Muscle layer of colon (tissue), 2 donors: ENCODE data around the gene ACACA.

ENCODE experiments used
- H3K27ac ChIP-seq: one replicate; pipeline ENCODE4 v1.7.0; 2013; ENCODE audit warnings: low read depth, mild to moderate bottlenecking, low read length, moderate library complexity
- H3K27me3 ChIP-seq, 2 donors: one replicate each; pipeline ENCODE4 v1.7.0; 2013; ENCODE audit warnings: low read length in 2 of 2, mild to moderate bottlenecking in 2 of 2; ENCODE audit not compliant: insufficient read depth in 2 of 2, control insufficient read depth in 1 of 2
- H3K36me3 ChIP-seq: one replicate; pipeline ENCODE4 v1.7.0; 2013; ENCODE audit warnings: mild to moderate bottlenecking, low read length; ENCODE audit not compliant: insufficient read depth
- H3K4me1 ChIP-seq: one replicate; pipeline ENCODE4 v1.7.0; 2013; ENCODE audit warnings: mild to moderate bottlenecking, low read length; ENCODE audit not compliant: insufficient read depth
- H3K4me3 ChIP-seq, 2 donors: one replicate each; pipeline ENCODE4 v1.7.0; 2013; ENCODE audit warnings: low read length in 2 of 2, low read depth in 1 of 2, mild to moderate bottlenecking in 1 of 2, moderate library complexity in 1 of 2
- H3K9ac ChIP-seq: one replicate; pipeline ENCODE4 v1.7.0; 2013; ENCODE audit warnings: low read length
- H3K9me3 ChIP-seq: one replicate; pipeline ENCODE4 v1.7.0; 2013; ENCODE audit warnings: mild to moderate bottlenecking, low read length
- donor health status: abdominal sarcoma.
- donor health status: Adenocarcinoma of cecum.

The ACACA gene

DNA sequence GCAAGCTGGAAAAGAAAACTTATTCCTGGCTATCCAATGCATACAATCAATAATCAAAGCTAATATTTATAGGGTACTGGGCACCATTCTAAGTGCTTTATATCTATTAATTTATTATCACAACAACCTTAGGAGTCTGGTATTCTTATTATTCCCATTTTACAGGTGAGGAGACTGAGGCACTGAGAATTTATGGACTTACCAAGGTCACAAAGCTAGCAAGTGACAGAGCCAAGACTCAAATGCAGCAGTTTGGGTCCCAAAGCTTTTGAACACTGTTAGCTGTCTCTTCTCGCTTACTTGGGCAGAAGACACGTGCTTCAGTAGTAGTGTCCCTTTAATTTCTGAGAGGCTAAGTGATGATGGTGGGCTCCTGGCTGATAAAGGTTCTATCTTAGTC lies 305.3 kb downstream of the ACACA start:
- Histone ChIP-seq H3K4me1 (no peaks in the 10 kb centered on the region), H3K36me3 (peaks cover 15% of the 10 kb centered on the region), H3K9me3 (no peaks in the 10 kb centered on the region), H3K9ac (no peak overlapping the region), H3K4me3 (no peak overlapping the region), H3K27me3 (no peaks in the 10 kb centered on the region), H3K27ac (no peak overlapping the region)

DNA sequence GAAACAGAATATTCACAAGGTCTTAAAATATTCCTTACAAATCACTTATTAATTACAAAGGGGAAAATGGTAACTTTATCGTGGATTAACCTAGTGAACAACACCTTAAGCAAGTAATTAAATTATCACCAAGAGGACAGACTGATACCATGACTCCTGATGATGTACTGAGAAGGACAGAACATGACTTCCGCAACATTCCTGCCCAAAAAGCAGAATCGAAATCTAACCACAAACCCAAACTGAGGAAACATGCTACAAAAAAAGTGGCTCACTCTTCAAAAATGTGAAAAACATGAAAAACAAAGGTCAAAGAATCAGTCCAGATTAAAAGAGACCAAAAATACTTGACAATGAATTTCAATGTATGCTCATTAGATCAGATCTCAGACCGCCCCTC lies 306.4 kb downstream of the ACACA start:
- Histone ChIP-seq H3K4me1 (no peaks in the 10 kb centered on the region), H3K9ac (no peak overlapping the region), H3K9me3 (no peaks in the 10 kb centered on the region), H3K36me3 (peaks cover 20% of the 10 kb centered on the region), H3K27ac (no peak overlapping the region), H3K27me3 (no peaks in the 10 kb centered on the region), H3K4me3 (no peak overlapping the region)

DNA sequence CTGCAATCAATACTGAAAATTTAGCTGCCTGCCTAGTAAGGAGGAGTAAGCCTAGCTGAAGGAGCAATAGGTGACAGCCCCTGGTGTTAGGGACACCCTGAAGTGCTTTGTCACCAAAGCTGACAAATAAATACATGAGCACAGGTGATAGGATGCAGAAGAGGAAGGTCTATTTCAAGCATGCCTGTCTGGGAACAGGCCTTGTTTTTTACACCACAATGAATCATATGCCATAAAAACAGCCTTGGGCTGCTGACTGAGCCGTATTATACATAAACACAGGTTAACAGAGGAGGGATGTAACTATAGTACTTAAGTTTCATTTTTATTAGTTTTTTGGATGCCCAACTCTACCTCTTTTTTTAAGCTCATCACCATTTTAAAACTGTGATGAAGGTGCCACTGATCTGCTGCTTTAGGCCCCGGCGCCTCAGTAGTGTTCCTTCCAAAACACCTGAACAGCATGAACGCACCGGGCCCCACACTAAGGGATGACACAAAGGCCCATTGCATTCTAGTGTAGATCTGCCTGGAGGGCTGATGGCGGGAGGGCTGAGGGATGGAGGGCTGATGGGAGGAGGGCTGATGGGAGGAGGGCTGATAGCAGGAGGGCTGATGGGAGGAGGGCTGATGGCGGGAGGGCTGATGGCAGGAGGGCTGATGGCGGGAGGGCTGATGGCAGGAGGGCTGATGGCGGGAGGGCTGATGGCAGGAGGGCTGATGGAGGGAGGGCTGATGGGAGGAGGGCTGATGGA lies 307.5 kb downstream of the ACACA start:
- H3K27me3 ChIP-seq: no peaks in the 10 kb centered on the region
- no peaks in the 10 kb centered on the region for H3K9me3 ChIP-seq
- H3K27ac ChIP-seq: no peak overlapping the region
- peaks cover 5% of the 10 kb centered on the region for H3K4me1 ChIP-seq
- H3K9ac ChIP-seq: no peak overlapping the region
- no peak overlapping the region for H3K4me3 ChIP-seq
- H3K36me3 ChIP-seq: peaks cover 20% of the 10 kb centered on the region

DNA sequence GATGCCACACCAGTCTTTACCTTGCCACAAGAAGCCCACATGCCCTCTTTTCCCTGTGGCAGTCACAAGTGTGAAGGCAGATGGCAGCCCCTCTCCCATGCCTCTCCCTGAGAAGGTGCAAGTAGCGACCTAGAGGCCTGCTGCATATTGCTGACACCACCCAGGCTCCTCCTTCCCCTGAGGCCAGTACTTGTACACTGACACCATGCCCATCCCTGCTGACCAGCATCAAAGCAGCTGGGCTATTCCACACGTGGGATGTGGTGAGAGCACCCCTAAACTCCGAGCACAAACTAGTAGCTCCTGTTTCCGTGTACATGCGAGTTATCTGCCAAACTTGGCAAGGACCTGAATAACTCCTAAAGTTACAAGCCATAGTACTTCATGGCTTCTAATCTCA lies 308.5 kb downstream of the ACACA start:
- no peaks in the 10 kb centered on the region for H3K27me3 ChIP-seq
- no peaks in the 10 kb centered on the region for H3K9me3 ChIP-seq
- H3K36me3 ChIP-seq: peaks cover 20% of the 10 kb centered on the region
- no peak overlapping the region for H3K4me3 ChIP-seq
- H3K9ac ChIP-seq: no peak overlapping the region
- H3K4me1 ChIP-seq: peaks cover 9% of the 10 kb centered on the region
- H3K27ac ChIP-seq: no peak overlapping the region

DNA sequence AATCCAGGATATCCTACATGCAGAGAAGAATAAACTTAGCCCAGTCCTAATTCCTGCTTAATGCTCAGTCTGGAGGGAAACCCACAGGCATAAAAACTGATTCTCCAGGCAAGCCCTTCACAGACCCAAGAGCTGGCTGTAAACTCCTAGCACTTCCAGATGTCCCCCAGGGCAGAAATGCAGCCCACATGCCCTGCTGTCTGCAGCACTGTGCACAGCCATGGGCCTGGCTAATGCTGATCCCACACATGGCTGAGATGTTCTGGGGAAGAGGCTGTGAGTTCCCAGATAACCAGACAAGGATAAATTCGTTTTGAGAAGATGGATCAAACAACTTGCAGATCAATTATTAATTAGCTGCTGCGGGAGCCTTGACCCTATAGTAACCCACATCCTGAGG lies 309.5 kb downstream of the ACACA start:
- Histone ChIP-seq H3K27me3 (no peaks in the 10 kb centered on the region), H3K4me3 (no peak overlapping the region), H3K36me3 (peaks cover 20% of the 10 kb centered on the region), H3K9me3 (no peaks in the 10 kb centered on the region), H3K4me1 (peaks cover 9% of the 10 kb centered on the region), H3K9ac (no peak overlapping the region), H3K27ac (no peak overlapping the region)

DNA sequence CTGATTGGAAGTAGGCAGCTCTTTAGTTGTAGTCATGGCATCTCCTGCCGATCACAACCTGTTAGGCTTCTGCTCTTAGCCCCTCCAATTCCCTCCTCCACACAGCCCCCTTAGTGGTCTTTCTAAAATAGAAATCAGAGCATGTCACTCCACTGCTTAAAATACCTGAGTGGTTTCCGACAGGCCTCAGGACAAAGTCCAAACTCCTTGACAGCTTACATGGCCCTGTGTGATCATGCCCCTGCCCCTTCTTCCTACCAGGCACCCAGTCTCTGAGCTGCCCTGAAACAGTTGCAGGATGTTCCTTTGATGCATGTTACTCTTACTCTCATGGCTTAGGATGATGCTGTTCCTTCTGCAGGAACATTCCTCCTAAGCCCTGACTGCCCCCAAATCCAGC lies 310.6 kb downstream of the ACACA start:
- no peaks in the 10 kb centered on the region for H3K27me3 ChIP-seq
- H3K36me3 ChIP-seq: peaks cover 20% of the 10 kb centered on the region
- H3K4me1 ChIP-seq: peaks cover 12% of the 10 kb centered on the region
- H3K9ac ChIP-seq: no peak overlapping the region
- H3K4me3 ChIP-seq: no peak overlapping the region
- H3K9me3 ChIP-seq: no peaks in the 10 kb centered on the region
- no peak overlapping the region for H3K27ac ChIP-seq

DNA sequence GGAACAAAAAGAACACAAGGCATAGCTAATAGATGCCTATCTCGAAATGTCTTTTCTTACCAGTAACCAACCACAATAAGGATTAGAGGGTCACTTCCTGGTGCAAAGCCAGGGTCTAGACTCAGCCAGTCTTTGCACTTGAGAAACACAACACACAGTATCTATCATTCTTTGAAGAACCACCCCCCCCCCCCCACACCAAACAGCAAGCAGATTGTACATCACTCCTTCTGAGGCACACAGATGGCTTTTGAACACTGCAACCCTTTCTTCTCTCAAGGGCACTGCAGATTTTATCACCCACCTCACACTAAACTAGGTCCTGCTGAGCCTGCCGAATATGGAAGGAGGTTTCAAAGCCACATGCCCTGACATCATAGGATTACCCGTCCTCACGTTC lies 312.2 kb downstream of the ACACA start:
- no peak overlapping the region for H3K27ac ChIP-seq
- no peaks in the 10 kb centered on the region for H3K27me3 ChIP-seq
- H3K9ac ChIP-seq: no peak overlapping the region
- H3K36me3 ChIP-seq: peaks cover 20% of the 10 kb centered on the region
- peaks cover 29% of the 10 kb centered on the region for H3K4me1 ChIP-seq
- no peaks in the 10 kb centered on the region for H3K9me3 ChIP-seq
- H3K4me3 ChIP-seq: no peak overlapping the region

DNA sequence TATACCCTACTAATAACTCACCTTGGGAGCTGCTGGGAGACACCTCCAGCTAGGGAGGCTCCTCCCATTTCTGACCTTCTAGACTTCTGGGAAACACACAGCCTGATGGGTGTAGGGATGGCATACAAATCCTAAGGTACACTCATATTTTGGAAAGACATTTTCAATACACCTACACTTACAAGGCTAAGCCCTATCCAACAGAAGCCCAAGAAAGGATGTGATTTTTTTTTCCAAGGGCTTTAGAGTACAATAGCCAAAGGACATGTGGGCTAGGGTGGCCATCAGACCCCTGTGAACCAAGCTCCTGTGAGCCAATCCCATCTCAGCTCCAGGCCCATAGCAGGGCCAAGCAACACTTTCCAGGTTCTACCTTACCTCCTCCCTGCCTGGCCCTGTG lies 313.9 kb downstream of the ACACA start:
- Histone ChIP-seq H3K36me3 (peaks cover 21% of the 10 kb centered on the region), H3K27ac (no peak overlapping the region), H3K9ac (no peak overlapping the region), H3K27me3 (no peaks in the 10 kb centered on the region), H3K4me1 (peaks cover 31% of the 10 kb centered on the region), H3K9me3 (no peaks in the 10 kb centered on the region), H3K4me3 (no peak overlapping the region)

DNA sequence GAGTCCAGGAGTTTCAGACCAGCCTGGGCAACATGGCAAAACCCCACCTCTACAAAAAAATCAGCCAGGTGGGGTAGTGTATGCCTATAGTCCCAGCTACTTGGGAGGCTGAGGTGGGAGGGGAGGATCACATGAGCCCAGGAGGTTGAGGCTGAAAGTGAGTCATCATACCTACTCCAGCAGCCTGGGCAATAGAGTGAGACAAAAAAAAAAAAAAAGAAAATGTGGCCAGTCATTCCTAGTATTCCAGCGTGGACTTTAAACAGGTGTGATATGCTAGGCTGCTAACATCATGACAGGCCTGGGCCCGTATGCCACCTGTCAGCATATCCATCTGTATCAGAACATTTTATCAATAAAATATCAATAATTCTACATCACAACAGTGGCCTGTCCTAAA lies 314.6 kb downstream of the ACACA start:
- Histone ChIP-seq H3K27me3 (no peaks in the 10 kb centered on the region), H3K27ac (no peak overlapping the region), H3K9ac (no peak overlapping the region), H3K4me1 (peaks cover 31% of the 10 kb centered on the region), H3K4me3 (no peak overlapping the region), H3K9me3 (no peaks in the 10 kb centered on the region), H3K36me3 (peaks cover 19% of the 10 kb centered on the region)

DNA sequence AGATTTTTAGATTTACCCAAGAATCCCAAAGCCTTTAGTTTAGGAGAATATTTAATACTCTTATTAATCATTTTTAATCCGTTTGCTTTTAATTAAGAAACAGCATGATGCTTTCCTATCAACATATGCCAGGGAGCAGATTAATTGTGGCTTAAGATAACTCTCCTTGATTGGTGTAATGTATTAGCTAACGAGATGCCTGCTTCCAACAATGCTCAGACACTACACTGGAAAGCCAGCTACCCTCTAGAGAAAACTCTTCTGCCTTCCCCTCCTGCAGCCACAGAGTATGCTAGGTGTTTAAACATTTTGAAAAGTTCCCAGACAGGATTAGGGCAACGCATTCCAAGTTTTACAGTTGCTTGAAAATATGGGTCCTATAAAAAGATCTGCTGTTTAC lies 315.7 kb downstream of the ACACA start:
- H3K9ac ChIP-seq: no peak overlapping the region
- no peaks in the 10 kb centered on the region for H3K27me3 ChIP-seq
- peaks cover 31% of the 10 kb centered on the region for H3K4me1 ChIP-seq
- no peaks in the 10 kb centered on the region for H3K9me3 ChIP-seq
- no peak overlapping the region for H3K4me3 ChIP-seq
- peaks cover 21% of the 10 kb centered on the region for H3K36me3 ChIP-seq
- no peak overlapping the region for H3K27ac ChIP-seq

DNA sequence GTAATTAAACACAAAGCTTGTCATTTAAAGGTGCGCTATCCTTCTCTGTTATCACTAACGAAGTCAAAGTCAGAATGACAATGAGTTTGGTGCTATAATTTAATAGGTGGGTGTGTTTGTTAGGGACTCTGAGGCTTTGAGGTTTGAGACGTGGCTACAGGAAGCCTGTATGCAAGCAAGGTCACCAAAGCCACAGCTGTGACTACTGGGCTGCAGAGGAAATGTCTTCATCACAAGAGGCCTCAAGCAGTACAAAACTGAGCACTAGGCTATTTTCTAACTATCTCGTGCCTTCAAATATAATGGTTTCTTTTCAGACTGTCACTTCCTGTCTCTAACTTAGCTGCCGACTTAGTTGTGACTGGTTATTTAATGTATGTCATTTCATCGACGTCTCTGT lies 316.7 kb downstream of the ACACA start:
- H3K27ac ChIP-seq: no peak overlapping the region
- peaks cover 31% of the 10 kb centered on the region for H3K4me1 ChIP-seq
- H3K36me3 ChIP-seq: peaks cover 21% of the 10 kb centered on the region
- no peak overlapping the region for H3K4me3 ChIP-seq
- H3K9me3 ChIP-seq: no peaks in the 10 kb centered on the region
- H3K27me3 ChIP-seq: no peaks in the 10 kb centered on the region
- H3K9ac ChIP-seq: no peak overlapping the region

DNA sequence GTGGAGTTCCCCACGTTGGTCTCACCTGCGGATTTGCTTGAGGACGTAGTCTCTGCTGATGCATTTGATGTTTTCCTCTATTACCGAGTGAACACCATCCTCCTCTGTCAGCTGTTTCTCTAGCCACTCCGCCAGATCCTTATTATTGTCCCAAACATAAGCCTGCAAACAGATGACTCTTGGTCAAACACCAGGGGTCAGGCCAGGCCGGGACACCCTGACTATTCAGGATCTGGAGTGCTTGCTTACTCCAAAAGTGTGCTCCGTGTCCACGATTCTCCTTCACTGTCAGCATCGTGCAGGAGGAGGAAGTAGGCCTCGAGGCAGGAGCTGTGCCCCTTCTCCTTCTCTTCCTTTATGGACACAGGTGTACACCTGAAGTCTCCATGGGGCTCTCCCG lies 317.7 kb downstream of the ACACA start:
- peaks cover 25% of the 10 kb centered on the region for H3K4me1 ChIP-seq
- H3K36me3 ChIP-seq: peaks cover 24% of the 10 kb centered on the region
- no peak overlapping the region for H3K9ac ChIP-seq
- no peak overlapping the region for H3K27ac ChIP-seq
- H3K4me3 ChIP-seq: no peak overlapping the region
- no peaks in the 10 kb centered on the region for H3K9me3 ChIP-seq
- H3K27me3 ChIP-seq: no peaks in the 10 kb centered on the region
